Right atrium auricular region (tissue), 2 donors: Measurements from ENCODE around the gene KCTD16. TPM values are rescaled to one million over a fixed set of nuclear protein-coding genes. Genes with fewer than 3 reads are reported as not detected.

Experiments used
- DNase-seq: peaks from one replicate; pipeline ENCODE4 v3.0.0-alpha.2; 2019; ENCODE audit warnings: low spot score
- H3K27ac ChIP-seq, 2 donors: fragments of 200-600 bp; sonication (generic); 1 replicate in 1 of 2; 2 replicates in 1 of 2; pipeline ENCODE4 v1.5.1; 2016 to 2019
- H3K27me3 ChIP-seq, 2 donors: fragments of 200-600 bp; sonication (generic); one replicate each; pipeline versions ENCODE4 v1.5.1 to v1.6.0; 2017 to 2019
- H3K36me3 ChIP-seq: fragments of 200-600 bp; sonication (generic); one replicate; pipeline ENCODE4 v1.5.1; 2016
- H3K4me1 ChIP-seq, 2 donors: fragments of 200-600 bp; sonication (generic); one replicate each; pipeline versions ENCODE4 v1.5.1 to v1.6.0; 2017 to 2019
- H3K4me3 ChIP-seq, 2 donors: fragments of 200-600 bp; sonication (generic); 1 replicate in 1 of 2; 2 replicates in 1 of 2; pipeline ENCODE4 v1.5.1; 2017 to 2019; ENCODE audit warnings: mild to moderate bottlenecking in 1 of 2, moderate library complexity in 1 of 2
- H3K9me3 ChIP-seq, 2 donors: fragments of 200-600 bp; sonication (generic); one replicate each; pipeline ENCODE4 v1.5.1; 2019
- CTCF ChIP-seq, 2 donors: fragments of 200-600 bp; sonication (generic); IDR thresholded peaks; one replicate each; pipeline ENCODE4 v1.5.1; 2019; ENCODE audit warnings: antibody characterized with exemption in 2 of 2
- total RNA-seq, 2 donors: library from RNA; depleted of rRNA; stranded (reverse); fragments of >200 nt; gene quantifications; one replicate each; pipeline ENCODE4 v1.1.0, GENCODE V29; 2016

The KCTD16 gene
- total RNA-seq, 2 donors from 2014 or later = 0.04 to 0.28 TPM

GRCh38 chr5:144390133-144390532, 219.5 kb downstream of the KCTD16 start:
- no peaks in the 10 kb centered on the region for H3K4me1 ChIP-seq

GRCh38 chr5:144391044-144391443, 220.4 kb downstream of the KCTD16 start:
- H3K36me3 ChIP-seq = no peaks in the 10 kb centered on the region
- no peaks in the 10 kb centered on the region for H3K27me3 ChIP-seq
- no peak for DNase-seq
- H3K9me3 ChIP-seq = no peaks in the 10 kb centered on the region
- TF ChIP-seq CTCF (IDR thresholded peaks at IDR 0.05) = no peak
- no peaks in the 10 kb centered on the region for H3K4me1 ChIP-seq
- no peak overlapping the region for H3K4me3 ChIP-seq
- H3K27ac ChIP-seq = no peak overlapping the region

More at GRCh38 chr5:144390133-144390532, 219.5 kb downstream of the KCTD16 start:
- H3K27me3 ChIP-seq = no peaks in the 10 kb centered on the region
- no peak overlapping the region for H3K4me3 ChIP-seq
- TF ChIP-seq CTCF (IDR thresholded peaks at IDR 0.05) = peak in 1 of 2 donors; percentile 47
- no peaks in the 10 kb centered on the region for H3K9me3 ChIP-seq
- no peaks in the 10 kb centered on the region for H3K36me3 ChIP-seq
- no peak for DNase-seq
- no peak overlapping the region for H3K27ac ChIP-seq

- H3K4me1 ChIP-seq = no peaks in the 10 kb centered on the region
- H3K9me3 ChIP-seq = no peaks in the 10 kb centered on the region
- no peak for TF ChIP-seq CTCF (IDR thresholded peaks at IDR 0.05)
- no peaks in the 10 kb centered on the region for H3K27me3 ChIP-seq
- H3K27ac ChIP-seq = no peak overlapping the region
- DNase-seq = no peak
- H3K4me3 ChIP-seq = no peak overlapping the region
- H3K36me3 ChIP-seq = no peaks in the 10 kb centered on the region
These were observed 223.2 kb downstream of the KCTD16 start for GRCh38 chr5:144393641-144394435.

GRCh38 chr5:144395704-144396103, 225.0 kb downstream of the KCTD16 start:
- H3K9me3 ChIP-seq = no peaks in the 10 kb centered on the region
- DNase-seq = no peak
- no peaks in the 10 kb centered on the region for H3K27me3 ChIP-seq
- H3K27ac ChIP-seq = no peak overlapping the region
- no peaks in the 10 kb centered on the region for H3K4me1 ChIP-seq
- no peak overlapping the region for H3K4me3 ChIP-seq
- no peaks in the 10 kb centered on the region for H3K36me3 ChIP-seq
- TF ChIP-seq CTCF (IDR thresholded peaks at IDR 0.05) = no peak

GRCh38 chr5:144403058-144403457, 232.4 kb downstream of the KCTD16 start:
- Histone ChIP-seq H3K9me3 (no peaks in the 10 kb centered on the region), H3K27me3 (no peaks in the 10 kb centered on the region), H3K4me3 (no peak overlapping the region), H3K27ac (no peak overlapping the region), H3K36me3 (no peaks in the 10 kb centered on the region), H3K4me1 (no peaks in the 10 kb centered on the region)
- TF ChIP-seq CTCF (IDR thresholded peaks at IDR 0.05) = no peak
- no peak for DNase-seq
